ENCODE data around the gene SUGCT.

DNA sequence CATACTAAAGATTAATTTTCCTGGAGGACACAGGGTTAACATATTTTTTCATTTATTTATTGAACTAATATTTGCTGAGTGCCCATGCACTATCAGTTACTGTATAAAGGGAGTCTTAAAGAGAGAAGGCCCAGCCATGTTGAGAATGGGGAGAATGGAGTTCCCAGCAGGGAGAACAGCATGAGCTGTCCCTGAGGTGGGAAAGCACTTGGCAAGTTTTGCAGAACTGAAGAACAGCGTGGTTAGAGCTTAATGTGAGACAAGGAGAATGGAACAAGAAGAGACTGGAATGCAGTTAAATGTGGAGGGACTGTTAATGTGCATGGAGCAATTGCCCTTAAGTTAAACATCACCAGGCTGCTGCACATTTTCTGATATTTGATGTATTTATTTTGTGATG is 435.4 kb downstream of the SUGCT start:
- TF ChIP-seq SIN3A (IDR thresholded peaks at IDR 0.05; ENCODE audit: borderline replicate concordance, insufficient read depth, low read length) (no peak), REST (IDR thresholded peaks at IDR 0.05; ENCODE audit: insufficient read depth in 1 of 2, low read depth in 2 of 2, low read length in 2 of 2) (no peak), POLR2AphosphoS5 (IDR thresholded peaks at IDR 0.05; ENCODE audit: low read depth, low read length) (no peak)
